Stimulated activated CD4-positive, alpha-beta T cell treated with anti-CD3 and anti-CD28 coated beads, Interleukin-2, amount 100 ng/mL, for 4 hours (primary cell): ENCODE measurements around the gene TMEM35A.
A peak's percentile ranks its signal among the peaks of the same experiment; 100 is the strongest.
"Not testable (repeated sequence)": the region's sequence is repeated elsewhere in the genome, so short reads cannot be mapped to it uniquely, and the experiment has no call there.

ENCODE experiments used
- DNase-seq: peaks from one replicate; pipeline ENCODE4 v3.0.0-alpha.2; 2020; ENCODE audit warnings: low read depth

TMEM35A gene

GRCh38 chrX:101078716-101079598 is at the start of gene TMEM35A:
TSS of gene TMEM35A (plus strand) at chrX:101078879. CDS start at chrX:101079003, 124 bp downstream.
- no peak for DNase-seq

GRCh38 chrX:101029665-101030064 is 49.0 kb upstream of the TMEM35A start:
- DNase-seq: no peak

- DNase-seq: no peak
These were observed 41.4 kb upstream of the TMEM35A start for GRCh38 chrX:101037231-101037630.

GRCh38 chrX:101040197-101040596 is 38.5 kb upstream of the TMEM35A start:
- no peak for DNase-seq

- DNase-seq: no peak
These were observed 27.5 kb upstream of the TMEM35A start for GRCh38 chrX:101051153-101051548.

- peak; percentile 70 for DNase-seq
These were observed 27.0 kb upstream of the TMEM35A start, which contains the start of gene TRMT2B for GRCh38 chrX:101051549-101052302. TSS of gene TRMT2B (minus strand) at chrX:101052111. CDS start at chrX:101042289, 9,822 bp downstream.

GRCh38 chrX:101056551-101056950 is 22.1 kb upstream of the TMEM35A start:
- not testable (repeated sequence) for DNase-seq

- DNase-seq: no peak
These were observed 21.5 kb upstream of the TMEM35A start for GRCh38 chrX:101057093-101057714.

- DNase-seq: no peak
These were observed 16.5 kb upstream of the TMEM35A start for GRCh38 chrX:101062176-101062575.

GRCh38 chrX:101071582-101071981 is 7.1 kb upstream of the TMEM35A start:
- no peak for DNase-seq

GRCh38 chrX:101079736-101080270 is 1.1 kb downstream of the TMEM35A start:
- DNase-seq: no peak

GRCh38 chrX:101080326-101081124 is 1.8 kb downstream of the TMEM35A start:
- no peak for DNase-seq

- no peak for DNase-seq
These were observed 2.6 kb downstream of the TMEM35A start for GRCh38 chrX:101081231-101081630.

GRCh38 chrX:101091817-101092216 is 13.1 kb downstream of the TMEM35A start:
- DNase-seq: no peak

GRCh38 chrX:101097546-101098453 is 19.1 kb downstream of the TMEM35A start, which contains the start of gene CENPI:
TSS of gene CENPI (plus strand) at chrX:101098204. CDS start at chrX:101101071, 2,867 bp downstream.
- peak; percentile 87 for DNase-seq

GRCh38 chrX:101108284-101108683 is 29.6 kb downstream of the TMEM35A start:
- no peak for DNase-seq

GRCh38 chrX:101117701-101118100 is 39.0 kb downstream of the TMEM35A start:
- DNase-seq: no peak

GRCh38 chrX:101136235-101136634 is 57.6 kb downstream of the TMEM35A start:
- no peak for DNase-seq
